GM03348 (cell line): ENCODE measurements around the gene IL1RAPL1.

Source experiments
- DNase-seq: peaks from one replicate; pipeline ENCODE4 v3.0.0; 2012; ENCODE audit warnings: low spot score

Gene IL1RAPL1

GRCh38 chrX:29535212-29536162 lies 948.2 kb downstream of the IL1RAPL1 start:
- DNase-seq = no peak

GRCh38 chrX:29541038-29541437 lies 953.8 kb downstream of the IL1RAPL1 start:
- DNase-seq = no peak

GRCh38 chrX:29542152-29542551 lies 954.9 kb downstream of the IL1RAPL1 start:
- DNase-seq = no peak

GRCh38 chrX:29545878-29546277 lies 958.6 kb downstream of the IL1RAPL1 start:
- no peak for DNase-seq

GRCh38 chrX:29547877-29548276 lies 960.6 kb downstream of the IL1RAPL1 start:
- no peak for DNase-seq

GRCh38 chrX:29553542-29553941 lies 966.3 kb downstream of the IL1RAPL1 start:
- DNase-seq = no peak

GRCh38 chrX:29555465-29556091 lies 968.3 kb downstream of the IL1RAPL1 start:
- DNase-seq = no peak

- no peak for DNase-seq
These were observed 972.8 kb downstream of the IL1RAPL1 start for GRCh38 chrX:29560065-29560464.

GRCh38 chrX:29561417-29561816 lies 974.2 kb downstream of the IL1RAPL1 start:
- DNase-seq = no peak

GRCh38 chrX:29580560-29580959 lies 993.3 kb downstream of the IL1RAPL1 start:
- DNase-seq = no peak

GRCh38 chrX:29581223-29581622 lies 994.0 kb downstream of the IL1RAPL1 start:
- no peak for DNase-seq

GRCh38 chrX:29587107-29587506 lies 999.9 kb downstream of the IL1RAPL1 start:
- no peak for DNase-seq

GRCh38 chrX:29590921-29591320 lies 1003.7 kb downstream of the IL1RAPL1 start:
- no peak for DNase-seq

GRCh38 chrX:29604381-29604780 lies 1017.1 kb downstream of the IL1RAPL1 start:
- no peak for DNase-seq

GRCh38 chrX:29617276-29617675 lies 1030.0 kb downstream of the IL1RAPL1 start:
- peak; percentile 7 for DNase-seq

GRCh38 chrX:29617725-29618124 lies 1030.5 kb downstream of the IL1RAPL1 start:
- DNase-seq = no peak

GRCh38 chrX:29627833-29628232 lies 1040.6 kb downstream of the IL1RAPL1 start:
- DNase-seq = no peak

- no peak for DNase-seq
These were observed 1047.3 kb downstream of the IL1RAPL1 start for GRCh38 chrX:29634516-29634915.

GRCh38 chrX:29636331-29636730 lies 1049.1 kb downstream of the IL1RAPL1 start:
- no peak for DNase-seq

GRCh38 chrX:29640106-29640505 lies 1052.9 kb downstream of the IL1RAPL1 start:
- no peak for DNase-seq

- no peak for DNase-seq
These were observed 1054.2 kb downstream of the IL1RAPL1 start for GRCh38 chrX:29641461-29641860.

- no peak for DNase-seq
These were observed 1055.9 kb downstream of the IL1RAPL1 start for GRCh38 chrX:29643181-29643580.

GRCh38 chrX:29648161-29648560 lies 1060.9 kb downstream of the IL1RAPL1 start:
- no peak for DNase-seq
